ENCODE data around the gene JSRP1. TPM values are rescaled to one million over a fixed set of nuclear protein-coding genes. Genes with fewer than 3 reads are reported as not detected.

JSRP1 gene
- total RNA-seq, 1 experiment from 2014 or later = 40.1 TPM

Other genes with a start within 250 kb of the JSRP1 start
- 13.9 and 16.2 TPM in 2 replicates for gene BTBD2, start 240.7 kb downstream of the JSRP1 start, total RNA-seq (2014; rRNA removed; shearing (Covaris generic))
- gene MKNK2, start 205.2 kb downstream of the JSRP1 start, total RNA-seq (2014; rRNA removed; shearing (Covaris generic)) = 33.2 and 34.5 TPM in 2 replicates
- gene MOB3A, start 160.1 kb downstream of the JSRP1 start, total RNA-seq (2014; rRNA removed; shearing (Covaris generic)) = 6.9 and 9.2 TPM in 2 replicates
- 0.38 TPM in 1 of 2 replicates, not detected in the other for gene IZUMO4, start 159.5 kb downstream of the JSRP1 start, total RNA-seq (2014; rRNA removed; shearing (Covaris generic))
- gene AP3D1, start 104.9 kb downstream of the JSRP1 start, total RNA-seq (2014; rRNA removed; shearing (Covaris generic)) = 101 and 107 TPM in 2 replicates
- 16.2 and 18.4 TPM in 2 replicates for gene DOT1L, start 92.5 kb downstream of the JSRP1 start, total RNA-seq (2014; rRNA removed; shearing (Covaris generic))
- gene PLEKHJ1, start 20.1 kb downstream of the JSRP1 start, total RNA-seq (2014; rRNA removed; shearing (Covaris generic)) = 51.8 and 52.7 TPM in 2 replicates
- 44.5 and 49.1 TPM in 2 replicates for gene SF3A2, start 19.6 kb downstream of the JSRP1 start, total RNA-seq (2014; rRNA removed; shearing (Covaris generic))
- 6.9 and 11.5 TPM in 2 replicates for gene AMH, start 7.1 kb downstream of the JSRP1 start, total RNA-seq (2014; rRNA removed; shearing (Covaris generic))
- gene PEAK3, start 25.8 kb upstream of the JSRP1 start, total RNA-seq (2014; rRNA removed; shearing (Covaris generic)) = 0.06 and 0.10 TPM in 2 replicates
- gene LINGO3, start 51.7 kb upstream of the JSRP1 start, total RNA-seq (2014; rRNA removed; shearing (Covaris generic)) = not detected in 2 replicates
- gene LSM7, start 72.2 kb upstream of the JSRP1 start, total RNA-seq (2014; rRNA removed; shearing (Covaris generic)) = 179 and 185 TPM in 2 replicates
- 7.7 and 14.3 TPM in 2 replicates for gene SPPL2B, start 72.3 kb upstream of the JSRP1 start, total RNA-seq (2014; rRNA removed; shearing (Covaris generic))
- 0.04 TPM in 1 of 2 replicates, not detected in the other for gene TMPRSS9, start 103.8 kb upstream of the JSRP1 start, total RNA-seq (2014; rRNA removed; shearing (Covaris generic))
- 35.7 and 49.3 TPM in 2 replicates for gene TIMM13, start 171.2 kb upstream of the JSRP1 start, total RNA-seq (2014; rRNA removed; shearing (Covaris generic))
- gene LMNB2, start 200.5 kb upstream of the JSRP1 start, total RNA-seq (2014; rRNA removed; shearing (Covaris generic)) = 152 and 160 TPM in 2 replicates
- 2.6 and 2.8 TPM in 2 replicates for gene GADD45B, start 219.7 kb upstream of the JSRP1 start, total RNA-seq (2014; rRNA removed; shearing (Covaris generic))